ENCODE data around the gene HAGH.

- TF ChIP-seq CTCF (IDR thresholded peaks at IDR 0.05) (peak in 2 of 4 experiments; percentile 6 to 37), POLR2A (IDR thresholded peaks at IDR 0.05) (no peak)
Observed at GRCh38 chr16:1781758-1782407, 44.7 kb downstream of the HAGH start.
